K562 (cell line): ENCODE measurements around the gene NOL4L. TPM values are rescaled to one million over a fixed set of nuclear protein-coding genes. Genes with fewer than 3 reads are reported as not detected.

Experiments
- ATAC-seq: fragments of 200-7000 bp; cut with Tn5 transposase; 3 replicates; pipeline ENCODE4 v1.9.1; 2020; ENCODE audit warnings: moderate library complexity
- BruUV-seq: library from RNA; stranded (reverse); fragments of 400-500 nt; replicated peaks from 2 replicates; lab custom pipeline; 2021; lab: Mats Ljungman, UMichigan
- CTCF ChIA-PET: fragments of 300-600 bp; formaldehyde crosslinking; extraction: SDS; loops from one replicate; lab custom pipeline; 2021; ENCODE audit warnings: low intra/inter-chr PET ratio; lab: Yijun Ruan, JAX
- POLR2A ChIA-PET: fragments of 300-600, 350-650 bp; sonication (Branson Sonifier 250); formaldehyde crosslinking; extraction: SDS; loops from one replicate; lab custom pipeline; 2021; ENCODE audit warnings: antibody characterized with exemption, inconsistent platforms; lab: Yijun Ruan, JAX
- DNase-seq, 4 experiments: peaks; one replicate each; pipeline versions ENCODE4 v3.0.0 to v3.0.0-alpha.2; 2011 to 2018; ENCODE audit warnings: low spot score in 3 of 4, mixed read lengths in 3 of 4; ENCODE audit errors: extremely low read depth in 1 of 4
- FAIRE-seq: peaks from 2 replicates; lab custom pipeline; 2011; peaks lifted over from hg19 to GRCh38; lab: Jason Lieb, UNC
- H2AFZ ChIP-seq: 2 replicates; pipeline ENCODE4 v1.6.0; 2011; ENCODE audit warnings: low read depth, low read length, control low read depth, inconsistent platforms
- H3K27ac ChIP-seq: fragments of 200-600 bp; 3 replicates; pipeline ENCODE4 v1.8.0; 2011; ENCODE audit warnings: low read depth, mild to moderate bottlenecking, control low read depth, inconsistent platforms, low read length, moderate library complexity, mixed read lengths; ENCODE audit errors: extremely low read depth
- H3K27me3 ChIP-seq, 2 experiments: fragments of 300-600 bp in 1 of 2; 2 replicates in 1 of 2; 3 replicates in 1 of 2; pipeline versions ENCODE4 v1.6.0 to v1.8.0; 2011; ENCODE audit warnings: inconsistent platforms in 2 of 2, low read length in 2 of 2, mild to moderate bottlenecking in 1 of 2, mixed read lengths in 1 of 2, moderate library complexity in 1 of 2; ENCODE audit not compliant: control insufficient read depth in 2 of 2, insufficient read depth in 2 of 2
- H3K36me3 ChIP-seq: fragments of 300-600 bp; 3 replicates; pipeline ENCODE4 v1.8.0; 2011; ENCODE audit warnings: mild to moderate bottlenecking, low read length, inconsistent platforms; ENCODE audit not compliant: control insufficient read depth, insufficient read depth
- H3K4me1 ChIP-seq, 2 experiments: fragments of 200-600 bp in 1 of 2; replicated peaks in 1 of 2; 2 replicates in 1 of 2; 3 replicates in 1 of 2; pipeline versions ENCODE4 v1.5.1 to v1.8.0; 2011; ENCODE audit warnings: inconsistent platforms in 2 of 2, low read length in 2 of 2, mild to moderate bottlenecking in 1 of 2, mixed read lengths in 1 of 2, moderate library complexity in 1 of 2; ENCODE audit not compliant: control insufficient read depth in 2 of 2, insufficient read depth in 2 of 2
- H3K4me2 ChIP-seq: 2 replicates; pipeline ENCODE4 v1.6.1; 2011; ENCODE audit warnings: low read length, control low read depth, inconsistent platforms, mixed read lengths; ENCODE audit not compliant: insufficient read depth
- H3K4me3 ChIP-seq: fragments of 200-600 bp; sonication (generic), shearing (Covaris generic); 2 replicates; pipeline ENCODE4 v1.5.1; 2016; ENCODE audit warnings: control low read depth, inconsistent platforms
- H3K79me2 ChIP-seq: fragments of 200-600 bp; 3 replicates; pipeline ENCODE4 v1.8.0; 2011; ENCODE audit warnings: low read length, inconsistent platforms; ENCODE audit not compliant: control insufficient read depth, insufficient read depth
- H3K9ac ChIP-seq, 2 experiments: 2 replicates each; pipeline versions ENCODE4 v1.6.0 to v1.6.1; 2011; ENCODE audit warnings: low read depth in 2 of 2, low read length in 2 of 2, control low read depth in 1 of 2, inconsistent platforms in 1 of 2, mild to moderate bottlenecking in 1 of 2, mixed read lengths in 1 of 2; ENCODE audit not compliant: insufficient read depth in 1 of 2
- H3K9me1 ChIP-seq: one replicate; pipeline ENCODE4 v1.6.0; 2011; ENCODE audit warnings: inconsistent platforms, mild to moderate bottlenecking, low read length, moderate library complexity; ENCODE audit not compliant: control insufficient read depth, insufficient read depth
- H3K9me3 ChIP-seq: replicated peaks from 2 replicates; pipeline ENCODE4 v1.5.1; 2011; ENCODE audit warnings: low read depth, low read length, inconsistent platforms; ENCODE audit not compliant: control insufficient read depth, insufficient read depth
- H4K20me1 ChIP-seq: replicated peaks from 2 replicates; pipeline ENCODE4 v1.6.1; 2011; ENCODE audit warnings: low read length, inconsistent platforms, mixed read lengths; ENCODE audit not compliant: control insufficient read depth, insufficient read depth
- CREB1 ChIP-seq, 2 experiments: sonication (generic) in 1 of 2; formaldehyde crosslinking in 1 of 2; IDR thresholded peaks; 2 replicates each; pipeline versions ENCODE4 v1.6.1 to v1.8.0; 2012 to 2022; ENCODE audit warnings: inconsistent platforms in 1 of 2, mild to moderate bottlenecking in 1 of 2, missing genetic modification reagents in 1 of 2, moderate library complexity in 1 of 2
- HMGXB4 ChIP-seq: sonication (generic); formaldehyde crosslinking; IDR thresholded peaks from 2 replicates; pipeline ENCODE4 v1.8.1; 2023; ENCODE audit warnings: mild to moderate bottlenecking, missing genetic modification reagents
- NKRF ChIP-seq: fragments of 450-650 bp; IDR thresholded peaks from 2 replicates; pipeline ENCODE4 v1.6.1; 2016; ENCODE audit warnings: borderline replicate concordance
- POLR2A ChIP-seq: fragments of 450-650 bp; conservative IDR thresholded peaks from 2 replicates; pipeline ENCODE4 v1.6.1; 2016
- RAD21 ChIP-seq, 2 experiments: fragments of 250-450 bp in 1 of 2; fragments of 450-650 bp in 1 of 2; sonication (Bioruptor Pico) in 1 of 2; formaldehyde crosslinking in 1 of 2; IDR thresholded peaks in 1 of 2; conservative IDR thresholded peaks in 1 of 2; 2 replicates each; pipeline versions ENCODE4 v1.4.0 to v1.8.0; 2020 to 2022; ENCODE audit warnings: mild to moderate bottlenecking in 2 of 2, moderate library complexity in 1 of 2
- RBM17 ChIP-seq: fragments of 200-400 bp; formaldehyde crosslinking; IDR thresholded peaks from 2 replicates; pipeline ENCODE4 v1.6.1; 2017; ENCODE audit warnings: low read depth, mild to moderate bottlenecking, low read length, borderline replicate concordance
- TFAP4 ChIP-seq: sonication (generic); formaldehyde crosslinking; IDR thresholded peaks from 2 replicates; pipeline ENCODE4 v1.8.0; 2022; ENCODE audit warnings: missing genetic modification reagents, mild to moderate bottlenecking, moderate library complexity, borderline replicate concordance
- VEZF1 ChIP-seq: fragments of 200-800 bp; sonication (Bioruptor generic); IDR thresholded peaks from 2 replicates; pipeline ENCODE4 v1.6.1; 2017; ENCODE audit warnings: missing genetic modification characterization, missing compliant biosample characterization
- ZBTB8A ChIP-seq: fragments of 450-650 bp; IDR thresholded peaks from 2 replicates; pipeline ENCODE4 v1.6.1; 2018; ENCODE audit warnings: mild to moderate bottlenecking, moderate library complexity; ENCODE audit not compliant: partially characterized antibody
- ZNF165 ChIP-seq: fragments of 250-450 bp; sonication (Bioruptor Pico); IDR thresholded peaks from 2 replicates; pipeline ENCODE4 v1.4.0; 2020; ENCODE audit warnings: borderline replicate concordance
- ZNF282 ChIP-seq: sonication (generic); formaldehyde crosslinking; IDR thresholded peaks from 2 replicates; pipeline ENCODE4 v1.8.1; 2023; ENCODE audit warnings: missing genetic modification reagents
- ZNF561 ChIP-seq: fragments of 450-650 bp; formaldehyde crosslinking; conservative IDR thresholded peaks from 2 replicates; pipeline ENCODE4 v1.4.0; 2020; ENCODE audit warnings: mild to moderate bottlenecking, moderate library complexity
- WGBS: fragments of 100-300 bp; shearing (Covaris generic); methylation state at CpG from one replicate; pipeline ENCODE4 v1.1.6; 2016; ENCODE audit warnings: low coverage, mixed read lengths; ENCODE audit not compliant: insufficient coverage; ENCODE audit errors: missing lambda C conversion rate; 5-methylcytosine and 5-hydroxymethylcytosine counted together
- in situ Hi-C: fragments of 300-500 bp; cut with MboI; formaldehyde crosslinking; loops from 4 replicates; pipeline ENCODE4 v1.15.0; 2018; ENCODE audit warnings: inconsistent platforms, mixed read lengths
- intact Hi-C: fragments of 100-400 bp; cut with micrococcal nuclease; formaldehyde crosslinking; loops from 2 replicates; pipeline ENCODE4 v1.14.2; 2022
- polyA plus RNA-seq, 8 experiments: library from polyadenylated mRNA; depleted of rRNA in 4 of 8; stranded (reverse) in 5 of 8; unstranded in 3 of 8; fragments of >200 nt; fragmentation: Nextera tagmentation in 2 of 8; fragmentation: Illumina TruSeq in 1 of 8; extraction: Ambion mirVana in 2 of 8; extraction: Trizol in 1 of 8; gene quantifications; 2 replicates each; pipeline versions ENCODE4 v1.2.1 to v1.2.3, GENCODE V29; 2011 to 2014; ENCODE audit warnings: inconsistent platforms in 1 of 8, missing spikeins in 1 of 8
- total RNA-seq, 7 experiments: library from RNA; depleted of rRNA in 6 of 7; stranded (reverse); fragments of >200 nt in 6 of 7; fragmentation: Illumina TruSeq in 2 of 7; extraction: Trizol in 2 of 7; gene quantifications; 2 replicates each; pipeline versions ENCODE4 v1.2.1 to v1.2.3, GENCODE V29; 2011 to 2021; ENCODE audit warnings: low replicate concordance in 1 of 7

NOL4L gene
- total and polyA plus RNA-seq, 9 of the 15 experiments (the other 6 are each of a cell fraction or from before 2014, with no cell fraction given): 5.1 to 36.2 (median 13.6) TPM

- no peak for TF ChIP-seq CREB1 (IDR thresholded peaks at IDR 0.05)
- TF ChIP-seq CREB1 (CRISPR knock-in tag; IDR thresholded peaks at IDR 0.05): no peak
- TF ChIP-seq ZNF165 (CRISPR knock-in tag): no peak
- no peak for TF ChIP-seq HMGXB4
- TF ChIP-seq ZNF282: no peak
- TF ChIP-seq VEZF1 (CRISPR knock-in tag): peak; percentile 30; the same call in 1 of the 2 replicates
Observed at GRCh38 chr20:32534661-32535240, 50.4 kb downstream of the NOL4L start (continued).

- 88% methylated on average over 6 of the region's 6 CpGs for WGBS
- Histone ChIP-seq H3K9me3 (no peaks in the 10 kb centered on the region), H3K4me1 (peaks cover 43 to 54% of the 10 kb centered on the region in 2 experiments), H3K9me1 (no peaks in the 10 kb centered on the region), H3K4me2 (no peak overlapping the region), H3K27me3 (no peaks in the 10 kb centered on the region), H3K36me3 (peaks cover 20% of the 10 kb centered on the region; the same call in 2 of the 3 replicates), H4K20me1 (no peaks in the 10 kb centered on the region), H3K9ac (no peak overlapping the region), H3K4me3 (no peak overlapping the region), H3K79me2 (peaks cover 76% of the 10 kb centered on the region), H3K27ac (no peak overlapping the region; the same call in 2 of the 3 replicates), H2AFZ (no peak overlapping the region)
- TF ChIP-seq RBM17 (no peak), NKRF (no peak), TFAP4 (CRISPR knock-in tag) (no peak), POLR2A (no peak), ZNF561 (CRISPR knock-in tag) (no peak), ZBTB8A (no peak), RAD21 (CRISPR knock-in tag; conservative IDR thresholded peaks at IDR 0.05 in 1 of 2, IDR thresholded peaks at IDR 0.05 in 1 of 2) (no peak)
- intact Hi-C loops (no loop called here), in situ Hi-C loops (no loop called here)
- FAIRE-seq (no peak), ATAC-seq (no peak), DNase-seq (no peak)
- BruUV-seq: no TSS peak
- ChIA-PET POLR2A (no interaction called here), CTCF (no interaction called here)
Observed at GRCh38 chr20:32533732-32534131, 51.4 kb downstream of the NOL4L start.
